Measurements from ENCODE around the gene MAP3K9.

DNA sequence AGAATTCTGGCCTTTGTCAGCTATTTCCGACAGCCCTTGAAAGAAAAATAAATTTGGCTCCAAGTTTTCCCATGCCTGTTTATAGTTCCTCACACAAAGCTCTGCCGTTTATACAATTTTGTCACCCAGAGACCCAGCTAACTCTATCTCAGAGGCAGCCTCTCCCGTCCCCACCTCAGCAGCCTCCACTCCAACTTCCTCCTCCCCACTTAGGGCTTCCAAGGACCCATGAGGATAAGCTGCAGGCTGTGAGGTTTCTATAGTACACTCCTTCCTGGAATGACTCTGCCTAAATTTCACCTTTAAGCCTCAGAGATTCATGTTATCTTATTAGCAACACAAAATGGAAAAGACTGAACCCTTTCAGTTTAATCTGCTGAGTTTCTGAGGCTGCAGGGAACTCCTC, 95.8 kb downstream of the MAP3K9 start:
- TF ChIP-seq, protein P1, sequence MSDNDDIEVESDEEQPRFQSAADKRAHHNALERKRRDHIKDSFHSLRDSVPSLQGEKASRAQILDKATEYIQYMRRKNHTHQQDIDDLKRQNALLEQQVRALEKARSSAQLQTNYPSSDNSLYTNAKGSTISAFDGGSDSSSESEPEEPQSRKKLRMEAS (CRISPR knock-in tag; IDR thresholded peaks at IDR 0.05): no peak
- TF ChIP-seq HSF4 (CRISPR knock-in tag; IDR thresholded peaks at IDR 0.05; ENCODE audit: borderline replicate concordance) (no peak), RAD51 (IDR thresholded peaks at IDR 0.05; ENCODE audit: borderline replicate concordance, low read depth) (no peak), CEBPB (tag; IDR thresholded peaks at IDR 0.05) (no peak), DNMT1 (IDR thresholded peaks at IDR 0.05) (no peak), SRSF9 (IDR thresholded peaks at IDR 0.05; ENCODE audit: borderline replicate concordance, low read depth, low read length) (no peak)
- TF ChIP-seq, protein P2, sequence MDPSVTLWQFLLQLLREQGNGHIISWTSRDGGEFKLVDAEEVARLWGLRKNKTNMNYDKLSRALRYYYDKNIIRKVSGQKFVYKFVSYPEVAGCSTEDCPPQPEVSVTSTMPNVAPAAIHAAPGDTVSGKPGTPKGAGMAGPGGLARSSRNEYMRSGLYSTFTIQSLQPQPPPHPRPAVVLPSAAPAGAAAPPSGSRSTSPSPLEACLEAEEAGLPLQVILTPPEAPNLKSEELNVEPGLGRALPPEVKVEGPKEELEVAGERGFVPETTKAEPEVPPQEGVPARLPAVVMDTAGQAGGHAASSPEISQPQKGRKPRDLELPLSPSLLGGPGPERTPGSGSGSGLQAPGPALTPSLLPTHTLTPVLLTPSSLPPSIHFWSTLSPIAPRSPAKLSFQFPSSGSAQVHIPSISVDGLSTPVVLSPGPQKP (CRISPR knock-in tag; IDR thresholded peaks at IDR 0.05): no peak
- TF ChIP-seq, protein P3, sequence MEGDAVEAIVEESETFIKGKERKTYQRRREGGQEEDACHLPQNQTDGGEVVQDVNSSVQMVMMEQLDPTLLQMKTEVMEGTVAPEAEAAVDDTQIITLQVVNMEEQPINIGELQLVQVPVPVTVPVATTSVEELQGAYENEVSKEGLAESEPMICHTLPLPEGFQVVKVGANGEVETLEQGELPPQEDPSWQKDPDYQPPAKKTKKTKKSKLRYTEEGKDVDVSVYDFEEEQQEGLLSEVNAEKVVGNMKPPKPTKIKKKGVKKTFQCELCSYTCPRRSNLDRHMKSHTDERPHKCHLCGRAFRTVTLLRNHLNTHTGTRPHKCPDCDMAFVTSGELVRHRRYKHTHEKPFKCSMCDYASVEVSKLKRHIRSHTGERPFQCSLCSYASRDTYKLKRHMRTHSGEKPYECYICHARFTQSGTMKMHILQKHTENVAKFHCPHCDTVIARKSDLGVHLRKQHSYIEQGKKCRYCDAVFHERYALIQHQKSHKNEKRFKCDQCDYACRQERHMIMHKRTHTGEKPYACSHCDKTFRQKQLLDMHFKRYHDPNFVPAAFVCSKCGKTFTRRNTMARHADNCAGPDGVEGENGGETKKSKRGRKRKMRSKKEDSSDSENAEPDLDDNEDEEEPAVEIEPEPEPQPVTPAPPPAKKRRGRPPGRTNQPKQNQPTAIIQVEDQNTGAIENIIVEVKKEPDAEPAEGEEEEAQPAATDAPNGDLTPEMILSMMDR (IDR thresholded peaks at IDR 0.05 in 2 of 3, conservative IDR thresholded peaks at IDR 0.05 in 1 of 3; ENCODE audit: insufficient read depth in 2 of 3, low read depth in 1 of 3, low read length in 3 of 3): no peak
